Activated CD8-positive, alpha-beta memory T cell treated with anti-CD3 and anti-CD28 coated beads for 36 hours (primary cell): ENCODE data around the gene MYOZ1. TPM values are rescaled to one million over a fixed set of nuclear protein-coding genes. Genes with fewer than 3 reads are reported as not detected.

Source experiments
- CTCF ChIA-PET: fragments of 350-600 bp; sonication (Branson Sonifier 250); formaldehyde crosslinking; loops from one replicate; lab custom pipeline; 2021; ENCODE audit warnings: antibody characterized with exemption; lab: Charles Lee
- POLR2A ChIA-PET: fragments of 350-600 bp; sonication (Branson Sonifier 250); formaldehyde crosslinking; loops from one replicate; lab custom pipeline; 2021; ENCODE audit warnings: antibody characterized with exemption; lab: Charles Lee
- total RNA-seq, 2 experiments: library from RNA; stranded (reverse); gene quantifications; one replicate each; pipeline ENCODE4 v1.2.3, GENCODE V29; 2021

MYOZ1 gene
- total RNA-seq, 2 experiments from 2014 or later = not detected

- POLR2A ChIA-PET = no interaction called here
- CTCF ChIA-PET = interaction anchor here (1.0 to 1.9 kb wide), 2 partner anchors 118 to 119 kb away, joined by 3 to 9 read pairs; no protein-coding TSS in a partner anchor
Measured at GRCh38 chr10:73648975-73649829, 7.9 kb upstream of the MYOZ1 start.

- POLR2A ChIA-PET = interaction anchor here (0.8 kb wide), 1 partner anchor 119 kb away, joined by 8 read pairs; no protein-coding TSS in a partner anchor
- CTCF ChIA-PET = interaction anchor here (1.9 kb wide), 1 partner anchor 118 kb away, joined by 9 read pairs; no protein-coding TSS in a partner anchor
Measured at GRCh38 chr10:73647875-73648651, 6.8 kb upstream of the MYOZ1 start.

- ChIA-PET CTCF (interaction anchor here (1.9 kb wide), 1 partner anchor 117 kb away, joined by 9 read pairs; no protein-coding TSS in a partner anchor), POLR2A (interaction anchor here (0.8 kb wide), 1 partner anchor 118 kb away, joined by 8 read pairs; no protein-coding TSS in a partner anchor)
Measured at GRCh38 chr10:73647211-73647874, 6.1 kb upstream of the MYOZ1 start.

- CTCF ChIA-PET = interaction anchor here (0.7 kb wide), 1 partner anchor 117 kb away, joined by 3 read pairs; no protein-coding TSS in a partner anchor
- POLR2A ChIA-PET = no interaction called here
Measured at GRCh38 chr10:73646598-73647041, 5.3 kb upstream of the MYOZ1 start.

GRCh38 chr10:73645251-73645650 is 4.0 kb upstream of the MYOZ1 start:
- ChIA-PET POLR2A (no interaction called here), CTCF (interaction anchor here (0.6 to 4.1 kb wide), 3 partner anchors 20 to 114 kb away, joined by 3 to 43 read pairs (median 9); no protein-coding TSS in a partner anchor)

- CTCF ChIA-PET = interaction anchor here (0.6 to 4.1 kb wide), 5 partner anchors 20 to 381 kb away, joined by 3 to 43 read pairs (median 7); no protein-coding TSS in a partner anchor
Measured at GRCh38 chr10:73644767-73645166, 3.5 kb upstream of the MYOZ1 start.

GRCh38 chr10:73644015-73644743 is 2.9 kb upstream of the MYOZ1 start:
- ChIA-PET CTCF (interaction anchor here (0.7 to 4.1 kb wide), 11 partner anchors 10 to 380 kb away, joined by 3 to 43 read pairs (median 4); no protein-coding TSS in a partner anchor), POLR2A (interaction anchor here (0.6 kb wide), 1 partner anchor 27 kb away, joined by 3 read pairs; no protein-coding TSS in a partner anchor)

More at GRCh38 chr10:73644767-73645166, 3.5 kb upstream of the MYOZ1 start:
- POLR2A ChIA-PET = no interaction called here

- ChIA-PET POLR2A (interaction anchor here (0.6 kb wide), 1 partner anchor 28 kb away, joined by 3 read pairs; no protein-coding TSS in a partner anchor), CTCF (interaction anchor here (0.6 to 4.1 kb wide), 13 partner anchors 9 to 453 kb away, joined by 3 to 43 read pairs (median 4); no protein-coding TSS in a partner anchor)
Measured at GRCh38 chr10:73643362-73643761, 2.1 kb upstream of the MYOZ1 start.

- ChIA-PET CTCF (interaction anchor here (1.3 kb wide), 1 partner anchor 8 kb away, joined by 3 read pairs; no protein-coding TSS in a partner anchor), POLR2A (no interaction called here)
Measured at GRCh38 chr10:73639286-73639685, 2.0 kb downstream of the MYOZ1 start.

GRCh38 chr10:73635781-73636180 is 5.5 kb downstream of the MYOZ1 start:
- POLR2A ChIA-PET = no interaction called here
- CTCF ChIA-PET = no interaction called here

GRCh38 chr10:73634421-73634820 is 6.9 kb downstream of the MYOZ1 start:
- ChIA-PET POLR2A (no interaction called here), CTCF (interaction anchor here (1.1 kb wide), 1 partner anchor 9 kb away, joined by 4 read pairs; no protein-coding TSS in a partner anchor)

GRCh38 chr10:73629165-73629564 is 12.1 kb downstream of the MYOZ1 start:
- CTCF ChIA-PET = no interaction called here
- POLR2A ChIA-PET = no interaction called here

- CTCF ChIA-PET = no interaction called here
- POLR2A ChIA-PET = no interaction called here
Measured at GRCh38 chr10:73628405-73628804, 12.9 kb downstream of the MYOZ1 start.

- CTCF ChIA-PET = interaction anchor here (1.4 kb wide), 1 partner anchor 16 kb away, joined by 4 read pairs; no protein-coding TSS in a partner anchor
- POLR2A ChIA-PET = interaction anchor here (0.6 kb wide), 1 partner anchor 119 kb away, joined by 3 read pairs; no protein-coding TSS in a partner anchor
Measured at GRCh38 chr10:73627300-73627699, 14.0 kb downstream of the MYOZ1 start.

GRCh38 chr10:73625884-73626752 is 15.2 kb downstream of the MYOZ1 start:
- POLR2A ChIA-PET = interaction anchor here (0.5 to 1.4 kb wide), 2 partner anchors 131 to 531 kb away, joined by 5 to 9 read pairs; partner anchors contain the start of gene PPP3CB
- CTCF ChIA-PET = interaction anchor here (1.3 to 2.8 kb wide), 2 partner anchors 18 to 97 kb away, joined by 3 to 9 read pairs; no protein-coding TSS in a partner anchor
